Peyer's patch (tissue), 4 donors: Measurements from ENCODE around the gene CWH43. TPM values are rescaled to one million over a fixed set of nuclear protein-coding genes. Genes with fewer than 3 reads are reported as not detected.

Source experiments
- DNase-seq, 3 donors: peaks; one replicate each; pipeline ENCODE4 v3.0.0-alpha.2; 2017 to 2019
- H3K27ac ChIP-seq, 4 donors: fragments of 200-600 bp; sonication (generic); one replicate each; pipeline ENCODE4 v1.5.1; 2016 to 2019
- H3K27me3 ChIP-seq, 2 donors: fragments of 200-600 bp; sonication (generic); one replicate each; pipeline ENCODE4 v1.5.1; 2019
- H3K36me3 ChIP-seq, 3 donors: fragments of 200-600 bp; sonication (generic); one replicate each; pipeline ENCODE4 v1.5.1; 2016 to 2019
- H3K4me1 ChIP-seq, 4 donors: fragments of 200-600 bp; sonication (generic); one replicate each; pipeline ENCODE4 v1.5.1; 2016 to 2019
- H3K4me3 ChIP-seq, 4 donors: fragments of 200-600 bp; sonication (generic); 1 replicate in 3 of 4; 2 replicates in 1 of 4; pipeline ENCODE4 v1.5.1; 2016 to 2019; ENCODE audit warnings: mild to moderate bottlenecking in 1 of 4
- H3K9me3 ChIP-seq, 4 donors: fragments of 200-600 bp; sonication (generic); one replicate each; pipeline ENCODE4 v1.5.1; 2016 to 2019; ENCODE audit warnings: mild to moderate bottlenecking in 1 of 4
- CTCF ChIP-seq, 6 experiments: fragments of 450-650 bp in 4 of 6; fragments of 200-600 bp in 2 of 6; sonication (generic) in 1 of 6; IDR thresholded peaks; one replicate each; pipeline ENCODE4 v1.5.1; 2017 to 2019; ENCODE audit warnings: antibody characterized with exemption in 6 of 6, mild to moderate bottlenecking in 3 of 6, moderate library complexity in 1 of 6
- POLR2A ChIP-seq, 2 donors: fragments of 450-650 bp; IDR thresholded peaks; one replicate each; pipeline ENCODE4 v1.5.1; 2017; ENCODE audit warnings: antibody characterized with exemption in 2 of 2, mild to moderate bottlenecking in 2 of 2, moderate library complexity in 2 of 2
- total RNA-seq, 4 donors: library from RNA; depleted of rRNA; stranded (reverse); fragments of >200 nt; gene quantifications; one replicate each; pipeline ENCODE4 v1.1.0, GENCODE V29; 2016

Gene CWH43
- total RNA-seq, result under 1 TPM in 1 of 4 donors, not detected in 3; 0.70 TPM

GRCh38 chr4:48985976-48986653 lies at the start of gene CWH43:
TSS of gene CWH43 (plus strand) at chr4:48986275. CDS start at chr4:48986430, 155 bp downstream.
- no peak for TF ChIP-seq CTCF (IDR thresholded peaks at IDR 0.05)
- DNase-seq, result peak in 1 of 3 donors; percentile 48
- Histone ChIP-seq H3K9me3 (no peaks in the 10 kb centered on the region), H3K27me3 (peaks cover 0 to 16% of the 10 kb centered on the region in 2 donors), H3K27ac (no peak within 1 kb of the TSS), H3K36me3 (no peaks in the 10 kb centered on the region), H3K4me3 (peak within 1 kb of the TSS in 2 of 4 donors; percentile 30 to 47), H3K4me1 (peaks cover 0 to 11% (median 0%) of the 10 kb centered on the region in 4 donors)

- Histone ChIP-seq H3K4me1 (no peaks in the 10 kb centered on the region), H3K36me3 (no peaks in the 10 kb centered on the region), H3K27me3 (no peaks in the 10 kb centered on the region), H3K27ac (no peak overlapping the region), H3K4me3 (no peak overlapping the region), H3K9me3 (peaks cover 0 to 9% (median 0%) of the 10 kb centered on the region in 4 donors)
- TF ChIP-seq CTCF (IDR thresholded peaks at IDR 0.05) (no peak), POLR2A (IDR thresholded peaks at IDR 0.05) (no peak)
- no peak for DNase-seq
These were observed 49.0 kb upstream of the CWH43 start for GRCh38 chr4:48937033-48937432.

GRCh38 chr4:48938831-48939230 lies 47.2 kb upstream of the CWH43 start:
- no peak for DNase-seq
- no peak for TF ChIP-seq CTCF (IDR thresholded peaks at IDR 0.05)
- no peak for TF ChIP-seq POLR2A (IDR thresholded peaks at IDR 0.05)
- Histone ChIP-seq H3K4me1 (no peaks in the 10 kb centered on the region), H3K4me3 (no peak overlapping the region), H3K9me3 (peaks cover 0 to 9% (median 0%) of the 10 kb centered on the region in 4 donors), H3K27me3 (no peaks in the 10 kb centered on the region), H3K27ac (no peak overlapping the region), H3K36me3 (no peaks in the 10 kb centered on the region)

- no peaks in the 10 kb centered on the region for H3K4me1 ChIP-seq
- no peaks in the 10 kb centered on the region for H3K36me3 ChIP-seq
- H3K4me3 ChIP-seq, result no peak overlapping the region
- no peak for DNase-seq
- peaks cover 0 to 9% (median 0%) of the 10 kb centered on the region in 4 donors for H3K9me3 ChIP-seq
- H3K27me3 ChIP-seq, result no peaks in the 10 kb centered on the region
- H3K27ac ChIP-seq, result no peak overlapping the region
- TF ChIP-seq CTCF (IDR thresholded peaks at IDR 0.05) (no peak), POLR2A (IDR thresholded peaks at IDR 0.05) (no peak)
These were observed 46.3 kb upstream of the CWH43 start for GRCh38 chr4:48939785-48940184.

GRCh38 chr4:48943387-48943786 lies 42.7 kb upstream of the CWH43 start:
- Histone ChIP-seq H3K36me3 (no peaks in the 10 kb centered on the region), H3K4me3 (no peak overlapping the region), H3K4me1 (no peaks in the 10 kb centered on the region), H3K27me3 (no peaks in the 10 kb centered on the region), H3K9me3 (peaks cover 0 to 3% (median 0%) of the 10 kb centered on the region in 4 donors), H3K27ac (no peak overlapping the region)
- no peak for DNase-seq
- TF ChIP-seq POLR2A (IDR thresholded peaks at IDR 0.05) (no peak), CTCF (IDR thresholded peaks at IDR 0.05) (peak in 4 of 6 experiments; percentile 6 to 36 (median 32))
